Measurements from ENCODE around the gene CAPN11. TPM values are rescaled to one million over a fixed set of nuclear protein-coding genes. Genes with fewer than 3 reads are reported as not detected.

CAPN11 gene
- total RNA-seq, 2 experiments from 2014 or later = not detected

GRCh38 chr6:44217332-44218143 is 58.9 kb downstream of the CAPN11 start:
- H3K4me1 ChIP-seq (ENCODE audit: insufficient read depth, low read length, poor library complexity, severe bottlenecking) = peaks cover 52% of the 10 kb centered on the region
- no peaks in the 10 kb centered on the region for H3K9me2 ChIP-seq (ENCODE audit: insufficient read depth, low read length)
- POLR2A ChIA-PET = interaction anchor here (1.6 kb wide), 1 partner anchor 11 kb away, joined by 5 read pairs; no protein-coding TSS in a partner anchor
- no peaks in the 10 kb centered on the region for H4K20me1 ChIP-seq (ENCODE audit: insufficient read depth, low read length)
- H3K4me2 ChIP-seq (ENCODE audit: low read length) = no peak overlapping the region
- peak overlapping the region; percentile 47 for H3K27ac ChIP-seq (ENCODE audit: low read depth, low read length, poor library complexity, severe bottlenecking)
- H3K36me3 ChIP-seq (ENCODE audit: insufficient read depth, low read length) = no peaks in the 10 kb centered on the region
- CTCF ChIA-PET (ENCODE audit: unreplicated experiment) = no interaction called here
- H3K4me3 ChIP-seq (ENCODE audit: low read depth, low read length, poor library complexity, severe bottlenecking) = no peak overlapping the region
- H3K79me2 ChIP-seq (ENCODE audit: insufficient read depth, low read depth, low read length) = no peaks in the 10 kb centered on the region
- intact Hi-C loops (cut with micrococcal nuclease; ENCODE audit: unreplicated experiment) = no loop called here
- no peaks in the 10 kb centered on the region for H3K9me3 ChIP-seq (ENCODE audit: low read length)
- TF ChIP-seq, protein P1, sequence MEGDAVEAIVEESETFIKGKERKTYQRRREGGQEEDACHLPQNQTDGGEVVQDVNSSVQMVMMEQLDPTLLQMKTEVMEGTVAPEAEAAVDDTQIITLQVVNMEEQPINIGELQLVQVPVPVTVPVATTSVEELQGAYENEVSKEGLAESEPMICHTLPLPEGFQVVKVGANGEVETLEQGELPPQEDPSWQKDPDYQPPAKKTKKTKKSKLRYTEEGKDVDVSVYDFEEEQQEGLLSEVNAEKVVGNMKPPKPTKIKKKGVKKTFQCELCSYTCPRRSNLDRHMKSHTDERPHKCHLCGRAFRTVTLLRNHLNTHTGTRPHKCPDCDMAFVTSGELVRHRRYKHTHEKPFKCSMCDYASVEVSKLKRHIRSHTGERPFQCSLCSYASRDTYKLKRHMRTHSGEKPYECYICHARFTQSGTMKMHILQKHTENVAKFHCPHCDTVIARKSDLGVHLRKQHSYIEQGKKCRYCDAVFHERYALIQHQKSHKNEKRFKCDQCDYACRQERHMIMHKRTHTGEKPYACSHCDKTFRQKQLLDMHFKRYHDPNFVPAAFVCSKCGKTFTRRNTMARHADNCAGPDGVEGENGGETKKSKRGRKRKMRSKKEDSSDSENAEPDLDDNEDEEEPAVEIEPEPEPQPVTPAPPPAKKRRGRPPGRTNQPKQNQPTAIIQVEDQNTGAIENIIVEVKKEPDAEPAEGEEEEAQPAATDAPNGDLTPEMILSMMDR (conservative IDR thresholded peaks at IDR 0.05; ENCODE audit: low read length) = no peak
- no peak for TF ChIP-seq EZH2phosphoT487 (IDR thresholded peaks at IDR 0.05; ENCODE audit: borderline replicate concordance, low read depth, low read length)
- DNase-seq (ENCODE audit: low spot score) = no peak
- H2AFZ ChIP-seq (ENCODE audit: low read length) = 0 out of 2 replicates have a peak overlapping the region, but pooled peaks have one; percentile 75
- BruUV-seq (replicated peaks) = no TSS peak

DNA sequence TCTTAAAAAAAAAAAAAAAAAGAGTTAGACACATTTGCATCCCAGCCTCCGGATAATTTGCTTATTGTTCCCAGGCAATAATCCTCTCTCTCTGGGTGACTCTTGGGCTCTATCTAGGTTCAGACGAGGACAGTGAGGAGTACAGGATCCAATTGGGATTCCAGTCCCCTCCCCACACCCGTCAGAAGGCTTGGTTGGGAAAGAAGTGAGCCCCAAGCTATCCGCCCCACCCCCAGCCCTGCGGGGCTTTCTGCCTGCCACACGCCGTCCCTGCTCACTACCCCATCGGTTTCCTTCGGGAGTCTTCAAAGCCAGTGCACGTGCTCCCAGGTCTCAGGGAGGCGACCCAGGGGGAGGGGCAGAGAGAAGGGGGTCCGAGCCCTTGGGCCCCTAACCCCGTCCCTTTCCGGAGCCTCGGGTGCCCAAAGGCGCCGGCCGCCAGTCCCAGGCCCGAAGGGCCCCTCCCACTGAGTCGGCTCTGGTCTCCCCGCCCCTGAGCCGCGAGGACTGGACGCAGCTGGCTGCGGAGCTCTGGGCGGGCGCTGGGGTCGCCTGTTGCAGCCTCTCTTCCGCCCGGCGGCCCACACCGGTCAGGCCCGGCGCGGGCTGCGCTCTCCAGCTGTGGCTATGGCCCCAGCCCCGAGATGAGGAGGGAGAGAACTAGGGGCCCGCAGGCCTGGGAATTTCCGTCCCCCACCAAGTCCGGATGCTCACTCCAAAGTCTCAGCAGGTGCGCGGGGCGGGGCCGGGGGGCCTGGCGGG is 60.6 kb downstream of the CAPN11 start:
- H3K36me3 ChIP-seq (ENCODE audit: insufficient read depth, low read length) = no peaks in the 10 kb centered on the region
- H3K79me2 ChIP-seq (ENCODE audit: insufficient read depth, low read depth, low read length) = peaks cover 5% of the 10 kb centered on the region
- H4K20me1 ChIP-seq (ENCODE audit: insufficient read depth, low read length) = peaks cover 1% of the 10 kb centered on the region; the same call in 1 of the 2 replicates
- H3K4me2 ChIP-seq (ENCODE audit: low read length) = peak overlapping the region; percentile 77
- CTCF ChIA-PET (ENCODE audit: unreplicated experiment) = no interaction called here
- H3K27ac ChIP-seq (ENCODE audit: low read depth, low read length, poor library complexity, severe bottlenecking) = peak overlapping the region; percentile 47
- peak overlapping the region; percentile 75 for H2AFZ ChIP-seq (ENCODE audit: low read length)
- intact Hi-C loops (cut with micrococcal nuclease; ENCODE audit: unreplicated experiment) = no loop called here
- TF ChIP-seq, protein P1 (conservative IDR thresholded peaks at IDR 0.05; ENCODE audit: low read length) = no peak
- TF ChIP-seq EZH2phosphoT487 (IDR thresholded peaks at IDR 0.05; ENCODE audit: borderline replicate concordance, low read depth, low read length) = no peak
- peaks cover 60% of the 10 kb centered on the region for H3K4me1 ChIP-seq (ENCODE audit: insufficient read depth, low read length, poor library complexity, severe bottlenecking)
- BruUV-seq (replicated peaks) = no TSS peak
- no peaks in the 10 kb centered on the region for H3K9me2 ChIP-seq (ENCODE audit: insufficient read depth, low read length)
- H3K4me3 ChIP-seq (ENCODE audit: low read depth, low read length, poor library complexity, severe bottlenecking) = peak overlapping the region; percentile 61
- peak; percentile 70 for DNase-seq (ENCODE audit: low spot score)
- POLR2A ChIA-PET = interaction anchor here (0.6 to 1.6 kb wide), 5 partner anchors 9 to 34 kb away, joined by 3 to 5 read pairs (median 3); no protein-coding TSS in a partner anchor
- H3K9me3 ChIP-seq (ENCODE audit: low read length) = no peaks in the 10 kb centered on the region

Data from OCI-LY7 (cell line).